ENCODE measurements around the gene NETO2.

GRCh38 chr16:47045459-47045858 lies 98.3 kb downstream of the NETO2 start:
- TF ChIP-seq PCBP2 (IDR thresholded peaks at IDR 0.05; ENCODE audit: low read depth, low read length, poor library complexity, severe bottlenecking): no peak
- no peak for TF ChIP-seq SRF (CRISPR knock-in tag; IDR thresholded peaks at IDR 0.05)
- no peak for TF ChIP-seq FOXK2 (conservative IDR thresholded peaks at IDR 0.05 in 1 of 2, IDR thresholded peaks at IDR 0.05 in 1 of 2; ENCODE audit: low read depth in 2 of 2)
- TF ChIP-seq MGA (IDR thresholded peaks at IDR 0.05): no peak
- no peak for TF ChIP-seq ZNF274 (IDR thresholded peaks at IDR 0.05; ENCODE audit: borderline replicate concordance, low read depth, low read length)
- TF ChIP-seq MEF2A (IDR thresholded peaks at IDR 0.05; ENCODE audit: control insufficient read depth, low read depth, low read length): no peak
- no peak for TF ChIP-seq MYC (IDR thresholded peaks at IDR 0.05; ENCODE audit: low read depth, low read length)
- TF ChIP-seq MYC (CRISPR knock-in tag; IDR thresholded peaks at IDR 0.05; ENCODE audit: borderline replicate concordance, low read depth): no peak
- peak; percentile 73; the same call in 1 of the 2 replicates for TF ChIP-seq ESRRA (IDR thresholded peaks at IDR 0.05; ENCODE audit: borderline replicate concordance, low read depth)
- no peak for TF ChIP-seq NFXL1 (CRISPR knock-in tag; IDR thresholded peaks at IDR 0.05)
- TF ChIP-seq BRF2 (IDR thresholded peaks at IDR 0.05; ENCODE audit: borderline replicate concordance, insufficient read depth, insufficient read length): no peak
- TF ChIP-seq ZNF232 (CRISPR knock-in tag; IDR thresholded peaks at IDR 0.05): no peak
- TF ChIP-seq CBFA2T3 (IDR thresholded peaks at IDR 0.05): no peak
- no peak for TF ChIP-seq ZBTB34 (CRISPR knock-in tag; IDR thresholded peaks at IDR 0.05)
- TF ChIP-seq ZNF449 (CRISPR knock-in tag; IDR thresholded peaks at IDR 0.05): no peak
